IMR-90 (cell line): Measurements from ENCODE around the gene ZNF468.
"Not testable (repeated sequence)": the region's sequence is repeated elsewhere in the genome, so short reads cannot be mapped to it uniquely, and the experiment has no call there.

Experiments used
- CTCF ChIP-seq: conservative IDR thresholded peaks from 2 replicates; pipeline ENCODE4 v1.5.1; 2012; ENCODE audit warnings: mild to moderate bottlenecking, low read depth, low read length, improper control_type of control experiment
- ELK1 ChIP-seq: fragments of 150-350 bp; IDR thresholded peaks from 2 replicates; pipeline ENCODE4 v1.6.1; 2016; ENCODE audit warnings: low read depth, mild to moderate bottlenecking, low read length, moderate library complexity, borderline replicate concordance
- MAFK ChIP-seq: IDR thresholded peaks from 2 replicates; pipeline ENCODE4 v1.6.1; 2012; ENCODE audit warnings: low read depth, low read length, improper control_type of control experiment
- POLR2A ChIP-seq: IDR thresholded peaks from 2 replicates; pipeline ENCODE4 v1.6.1; 2012; ENCODE audit warnings: mild to moderate bottlenecking, low read depth, low read length
- RCOR1 ChIP-seq: IDR thresholded peaks from 2 replicates; pipeline ENCODE4 v1.6.1; 2012; ENCODE audit warnings: mild to moderate bottlenecking, low read length, improper control_type of control experiment; ENCODE audit not compliant: insufficient replicate concordance

DNA sequence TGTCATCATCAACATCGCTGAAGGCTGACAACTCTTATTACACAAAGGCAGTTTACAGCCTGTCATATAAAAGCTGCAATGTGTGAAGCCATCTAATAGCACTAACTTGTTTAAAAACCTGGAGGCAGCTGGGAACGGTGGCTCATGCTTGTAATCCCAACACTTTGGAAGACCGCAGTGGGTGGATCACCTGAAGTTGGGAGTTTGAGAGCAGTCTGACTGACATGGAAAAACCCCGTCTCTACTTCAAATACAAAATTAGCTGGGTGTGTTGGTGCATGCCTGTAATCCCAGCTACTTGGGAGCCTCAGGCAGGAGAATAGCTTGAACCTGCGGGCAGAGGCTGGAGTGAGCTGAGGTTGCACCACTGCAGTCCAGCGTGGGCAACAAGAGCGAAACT lies 27.6 kb downstream of the ZNF468 start:
- not testable (repeated sequence) for TF ChIP-seq POLR2A, RCOR1, ELK1, CTCF, MAFK
